HepG2 (cell line): ENCODE data around the gene TTLL12. TPM values are rescaled to one million over a fixed set of nuclear protein-coding genes. Genes with fewer than 3 reads are reported as not detected.
A peak's percentile ranks its signal among the peaks of the same experiment; 100 is the strongest.

ENCODE experiments used
- ATF1 ChIP-seq: IDR thresholded peaks from 2 replicates; pipeline ENCODE4 v1.6.1; 2016; ENCODE audit warnings: mild to moderate bottlenecking, control low read depth
- DNMT1 ChIP-seq: sonication (generic); formaldehyde crosslinking; IDR thresholded peaks from 2 replicates; pipeline ENCODE4 v1.5.1; 2020; ENCODE audit warnings: mild to moderate bottlenecking, missing genetic modification reagents
- GTF2F1 ChIP-seq: fragments of 150-350 bp; IDR thresholded peaks from 2 replicates; pipeline ENCODE4 v1.6.1; 2014; ENCODE audit warnings: low read length
- HOXA7 ChIP-seq: sonication (generic); formaldehyde crosslinking; IDR thresholded peaks from 2 replicates; pipeline ENCODE4 v1.8.1; 2022; ENCODE audit warnings: mild to moderate bottlenecking, missing genetic modification reagents, moderate library complexity
- MZF1 ChIP-seq: sonication (generic); formaldehyde crosslinking; IDR thresholded peaks from 2 replicates; pipeline ENCODE4 v1.8.1; 2023; ENCODE audit warnings: mild to moderate bottlenecking, missing genetic modification reagents, borderline replicate concordance
- NCOR1 ChIP-seq: fragments of 200-600 bp; sonication (generic); IDR thresholded peaks from 2 replicates; pipeline ENCODE4 v1.7.0; 2017; ENCODE audit warnings: antibody characterized with exemption, low read length, borderline replicate concordance
- NR3C1 ChIP-seq: sonication (generic); formaldehyde crosslinking; IDR thresholded peaks from 2 replicates; pipeline ENCODE4 v1.4.0; 2020; ENCODE audit warnings: missing genetic modification reagents
- SAP130 ChIP-seq: IDR thresholded peaks from 2 replicates; pipeline ENCODE4 v1.6.1; 2016; ENCODE audit warnings: low read depth
- ZBTB14 ChIP-seq: sonication (generic); formaldehyde crosslinking; IDR thresholded peaks from 2 replicates; pipeline ENCODE4 v1.4.0; 2020; ENCODE audit warnings: missing genetic modification reagents
- ZBTB21 ChIP-seq: sonication (generic); formaldehyde crosslinking; IDR thresholded peaks from 2 replicates; pipeline ENCODE4 v1.4.0; 2020; ENCODE audit warnings: missing genetic modification reagents
- ZBTB49 ChIP-seq: sonication (generic); formaldehyde crosslinking; IDR thresholded peaks from 2 replicates; pipeline ENCODE4 v1.4.0; 2020; ENCODE audit warnings: missing genetic modification reagents, borderline replicate concordance
- ZBTB7B ChIP-seq: sonication (generic); formaldehyde crosslinking; IDR thresholded peaks from 2 replicates; pipeline ENCODE4 v1.4.0; 2020; ENCODE audit warnings: missing genetic modification reagents
- ZFX ChIP-seq: sonication (generic); formaldehyde crosslinking; IDR thresholded peaks from 2 replicates; pipeline ENCODE4 v1.4.0; 2020; ENCODE audit warnings: mild to moderate bottlenecking, low read depth, missing genetic modification reagents, moderate library complexity
- ZNF160 ChIP-seq: sonication (generic); formaldehyde crosslinking; IDR thresholded peaks from 2 replicates; pipeline ENCODE4 v1.8.0; 2022; ENCODE audit warnings: mild to moderate bottlenecking, inconsistent platforms, missing genetic modification reagents
- ZNF18 ChIP-seq: sonication (generic); formaldehyde crosslinking; IDR thresholded peaks from 2 replicates; pipeline ENCODE4 v1.8.0; 2022; ENCODE audit warnings: mild to moderate bottlenecking, missing genetic modification reagents; ENCODE audit not compliant: insufficient replicate concordance
- ZNF280D ChIP-seq: sonication (generic); formaldehyde crosslinking; IDR thresholded peaks from 2 replicates; pipeline ENCODE4 v1.5.1; 2020; ENCODE audit warnings: mild to moderate bottlenecking, missing genetic modification reagents
- ZNF549 ChIP-seq: sonication (generic); formaldehyde crosslinking; IDR thresholded peaks from 2 replicates; pipeline ENCODE4 v1.5.0; 2020; ENCODE audit warnings: missing genetic modification reagents
- ZNF572 ChIP-seq: sonication (generic); formaldehyde crosslinking; IDR thresholded peaks from 2 replicates; pipeline ENCODE4 v1.5.1; 2020; ENCODE audit warnings: mild to moderate bottlenecking, missing genetic modification reagents
- ZNF576 ChIP-seq: sonication (generic); formaldehyde crosslinking; IDR thresholded peaks from 2 replicates; pipeline ENCODE4 v1.4.0; 2020; ENCODE audit warnings: mild to moderate bottlenecking, missing genetic modification reagents
- ZNF781 ChIP-seq: sonication (generic); formaldehyde crosslinking; IDR thresholded peaks from 2 replicates; pipeline ENCODE4 v1.5.1; 2020; ENCODE audit warnings: borderline replicate concordance, mild to moderate bottlenecking, missing genetic modification reagents; ENCODE audit errors: not compliant biosample characterization
- ZNF790 ChIP-seq: sonication (generic); formaldehyde crosslinking; IDR thresholded peaks from 2 replicates; pipeline ENCODE4 v1.8.0; 2022; ENCODE audit warnings: missing genetic modification reagents, mild to moderate bottlenecking, borderline replicate concordance
- polyA plus RNA-seq, 8 experiments: library from polyadenylated mRNA; depleted of rRNA in 3 of 8; stranded (reverse) in 7 of 8; unstranded in 1 of 8; fragments of >200 nt; fragmentation: Illumina TruSeq in 4 of 8; extraction: Trizol in 4 of 8; gene quantifications; 2 replicates each; pipeline versions ENCODE4 v1.2.1 to v1.2.3, GENCODE V29; 2011 to 2016; ENCODE audit warnings: low read depth in 4 of 8, missing spikeins in 1 of 8, mixed read lengths in 1 of 8; ENCODE audit not compliant: insufficient read depth in 1 of 8
- total RNA-seq, 5 experiments: library from RNA; depleted of rRNA; stranded (reverse); fragments of >200 nt; fragmentation: Illumina TruSeq; extraction: Trizol; gene quantifications; 2 replicates each; pipeline ENCODE4 v1.2.3, GENCODE V29; 2016; ENCODE audit warnings: low read depth in 1 of 5

TTLL12 gene
- total and polyA plus RNA-seq, 2 of the 13 experiments (the other 11 are each of a cell fraction or from before 2014, with no cell fraction given) = 11.9 to 38.1 TPM

- no peak for TF ChIP-seq ZBTB49 (CRISPR knock-in tag)
- TF ChIP-seq NR3C1 (CRISPR knock-in tag) = no peak
- no peak for TF ChIP-seq MZF1 (CRISPR knock-in tag)
- peak; percentile 47; the same call in 1 of the 2 replicates for TF ChIP-seq ZNF572 (CRISPR knock-in tag)
- peak; percentile 65; the same call in 1 of the 2 replicates for TF ChIP-seq ZBTB7B
- TF ChIP-seq ZNF18 (CRISPR knock-in tag) = peak; percentile 72
- peak; percentile 73; the same call in 1 of the 2 replicates for TF ChIP-seq ZNF790 (CRISPR knock-in tag)
- no peak for TF ChIP-seq NCOR1
- TF ChIP-seq ZNF280D (CRISPR knock-in tag) = 0 out of 2 replicates have a peak, but pooled peaks have one; percentile 61
- peak; percentile 94 for TF ChIP-seq SAP130
- TF ChIP-seq HOXA7 (CRISPR knock-in tag) = no peak
- peak; percentile 54; the same call in 1 of the 2 replicates for TF ChIP-seq ZNF160 (CRISPR knock-in tag)
- no peak for TF ChIP-seq DNMT1 (CRISPR knock-in tag)
- peak; percentile 26 for TF ChIP-seq ZNF781
- TF ChIP-seq ZBTB21 (CRISPR knock-in tag) = peak; percentile 44; the same call in 1 of the 2 replicates
- TF ChIP-seq ZNF549 (CRISPR knock-in tag) = no peak
- no peak for TF ChIP-seq ZBTB14 (CRISPR knock-in tag)
- TF ChIP-seq ZNF576 (CRISPR knock-in tag) = peak; percentile 28; the same call in 1 of the 2 replicates
- TF ChIP-seq ATF1 = no peak
- TF ChIP-seq ZFX = peak; percentile 75
- no peak for TF ChIP-seq GTF2F1
Measured at GRCh38 chr22:43142880-43143562, 43.9 kb downstream of the TTLL12 start, which contains the start of gene MCAT (continued).
